PC-3 (cell line): Measurements from ENCODE around the gene TRDMT1. TPM values are rescaled to one million over a fixed set of nuclear protein-coding genes. Genes with fewer than 3 reads are reported as not detected.

Experiments used
- ATAC-seq: fragments of 200-7000 bp; cut with Tn5 transposase; 2 replicates; pipeline ENCODE4 v1.9.1; 2020; ENCODE audit warnings: mild to moderate bottlenecking, moderate library complexity
- BruUV-seq: library from RNA; stranded (reverse); fragments of 400-500 nt; replicated peaks from 2 replicates; lab custom pipeline; 2021; lab: Mats Ljungman, UMichigan
- CTCF ChIA-PET: fragments of 300-600 bp; sonication (Branson Sonifier 250); formaldehyde crosslinking; loops from one replicate; lab custom pipeline; 2022; ENCODE audit warnings: antibody characterized with exemption; lab: Charles Lee
- POLR2A ChIA-PET: fragments of 300-600 bp; sonication (Branson Sonifier 250); formaldehyde crosslinking; loops from one replicate; lab custom pipeline; 2022; ENCODE audit warnings: antibody characterized with exemption; ENCODE audit not compliant: unreplicated experiment; lab: Charles Lee
- DNase-seq: peaks from one replicate; pipeline ENCODE4 v3.0.0-alpha.2; 2015
- H2AFZ ChIP-seq: fragments of 300-600 bp; sonication (generic); 2 replicates; pipeline ENCODE4 v1.6.0; 2016; ENCODE audit warnings: antibody characterized with exemption, low read length
- H3F3A ChIP-seq: fragments of 300-600 bp; sonication (generic); one replicate; pipeline ENCODE4 v1.6.0; 2017; ENCODE audit warnings: antibody characterized with exemption, low read length, control low read depth, mild to moderate bottlenecking; ENCODE audit not compliant: unreplicated experiment
- H3K27ac ChIP-seq: fragments of 300-600 bp; sonication (generic); 2 replicates; pipeline ENCODE4 v1.5.1; 2016; ENCODE audit warnings: mild to moderate bottlenecking, low read length
- H3K27me3 ChIP-seq: fragments of 300-600 bp; sonication (generic); 2 replicates; pipeline ENCODE4 v1.6.1; 2016; ENCODE audit warnings: low read length, mixed read lengths
- H3K36me3 ChIP-seq: fragments of 300-600 bp; sonication (generic); 2 replicates; pipeline ENCODE4 v1.6.1; 2016; ENCODE audit warnings: low read depth, mixed run types, low read length, mixed read lengths
- H3K4me1 ChIP-seq: fragments of 300-600 bp; sonication (generic); 2 replicates; pipeline ENCODE4 v1.5.1; 2016; ENCODE audit warnings: low read length; ENCODE audit not compliant: insufficient read depth
- H3K4me2 ChIP-seq: fragments of 300-600 bp; sonication (generic); 2 replicates; pipeline ENCODE4 v1.6.0; 2016; ENCODE audit warnings: low read length
- H3K4me3 ChIP-seq: fragments of 300-600 bp; sonication (generic); 2 replicates; pipeline ENCODE4 v1.5.1; 2016; ENCODE audit warnings: mild to moderate bottlenecking, low read length, mixed read lengths
- H3K79me2 ChIP-seq: fragments of 300-600 bp; sonication (generic); 2 replicates; pipeline ENCODE4 v1.6.1; 2017; ENCODE audit warnings: low read length, mixed read lengths
- H3K9ac ChIP-seq: fragments of 300-600 bp; sonication (generic); 2 replicates; pipeline ENCODE4 v1.6.0; 2016; ENCODE audit warnings: mild to moderate bottlenecking, low read length
- H3K9me2 ChIP-seq: fragments of 300-600 bp; sonication (generic); replicated peaks from 2 replicates; pipeline ENCODE4 v1.6.1; 2016; ENCODE audit warnings: mixed run types, low read length, mixed read lengths
- H3K9me3 ChIP-seq: fragments of 300-600 bp; sonication (generic); 2 replicates; pipeline ENCODE4 v1.6.1; 2016; ENCODE audit warnings: low read length, mixed read lengths
- H4K20me1 ChIP-seq: fragments of 300-600 bp; sonication (generic); 2 replicates; pipeline ENCODE4 v1.6.1; 2016; ENCODE audit warnings: low read length, mixed read lengths
- CTCF ChIP-seq: fragments of 300-600 bp; sonication (generic); conservative IDR thresholded peaks from 2 replicates; pipeline ENCODE4 v1.5.1; 2017; ENCODE audit warnings: antibody characterized with exemption, low read depth, mild to moderate bottlenecking, low read length
- EZH2 ChIP-seq: fragments of 300-600 bp; sonication (generic); IDR thresholded peaks from one replicate; pipeline ENCODE4 v1.6.1; 2017; ENCODE audit warnings: antibody characterized with exemption, mild to moderate bottlenecking, low read length; ENCODE audit not compliant: unreplicated experiment
- EZH2phosphoT487 ChIP-seq: fragments of 300-600 bp; sonication (generic); IDR thresholded peaks from 2 replicates; pipeline ENCODE4 v1.6.1; 2018; ENCODE audit warnings: mild to moderate bottlenecking, antibody characterized with exemption, low read length, borderline replicate concordance
- intact Hi-C: fragments of 100-400 bp; cut with micrococcal nuclease; formaldehyde crosslinking; loops from 2 replicates; pipeline ENCODE4 v1.9.0; 2023
- total RNA-seq: library from RNA; depleted of rRNA; stranded (reverse); fragments of >200 nt; gene quantifications from 2 replicates; pipeline ENCODE4 v1.2.3, GENCODE V29; 2014

TRDMT1 gene
- total RNA-seq, 1 experiment from 2014 or later = 2.0 TPM

- no peaks in the 10 kb centered on the region for H3K36me3 ChIP-seq
- no peaks in the 10 kb centered on the region for H3K79me2 ChIP-seq
- H3K4me1 ChIP-seq = peaks cover 18% of the 10 kb centered on the region
- CTCF ChIA-PET = no interaction called here
- no peaks in the 10 kb centered on the region for H3K9me2 ChIP-seq
- no peaks in the 10 kb centered on the region for H3K9me3 ChIP-seq
- no peak overlapping the region for H3K4me3 ChIP-seq
- BruUV-seq = no TSS peak
- no peak for DNase-seq
- no peak overlapping the region for H2AFZ ChIP-seq
- TF ChIP-seq EZH2 (no peak), EZH2phosphoT487 (no peak), CTCF (no peak)
- no peak overlapping the region for H3K9ac ChIP-seq
- no peak for ATAC-seq
- intact Hi-C loops = no loop called here
- POLR2A ChIA-PET = no interaction called here
- H3K27me3 ChIP-seq = no peaks in the 10 kb centered on the region
- H3K4me2 ChIP-seq = no peak overlapping the region
- H3K27ac ChIP-seq = no peak overlapping the region
- H4K20me1 ChIP-seq = no peaks in the 10 kb centered on the region
- no peaks in the 10 kb centered on the region for H3F3A ChIP-seq
These were observed 20.9 kb upstream of the TRDMT1 start for GRCh38 chr10:17222329-17222728.

- no TSS peak for BruUV-seq
- Histone ChIP-seq H3K27me3 (no peaks in the 10 kb centered on the region), H4K20me1 (no peaks in the 10 kb centered on the region), H3K9me2 (no peaks in the 10 kb centered on the region), H3K4me2 (peak overlapping the region; percentile 10; the same call in 1 of the 2 replicates), H3K9me3 (no peaks in the 10 kb centered on the region), H3K4me1 (peaks cover 26% of the 10 kb centered on the region), H3K9ac (no peak overlapping the region), H3K79me2 (no peaks in the 10 kb centered on the region), H3K4me3 (no peak overlapping the region), H3K27ac (no peak overlapping the region), H3K36me3 (no peaks in the 10 kb centered on the region), H3F3A (peaks cover 3% of the 10 kb centered on the region), H2AFZ (no peak overlapping the region)
- intact Hi-C loops = no loop called here
- ChIA-PET CTCF (interaction anchor here (0.6 kb wide), 1 partner anchor 156 kb away, joined by 3 read pairs; no protein-coding TSS in a partner anchor), POLR2A (no interaction called here)
- no peak for ATAC-seq
- peak; percentile 50 for DNase-seq
- TF ChIP-seq EZH2phosphoT487 (no peak), CTCF (no peak)
These were observed 19.2 kb upstream of the TRDMT1 start for GRCh38 chr10:17220652-17221100.

- no peak for DNase-seq
- Histone ChIP-seq H3K9me3 (no peaks in the 10 kb centered on the region), H3K4me2 (no peak overlapping the region), H4K20me1 (no peaks in the 10 kb centered on the region), H3K27me3 (no peaks in the 10 kb centered on the region), H3K4me3 (no peak overlapping the region), H2AFZ (no peak overlapping the region), H3K36me3 (no peaks in the 10 kb centered on the region), H3F3A (peaks cover 9% of the 10 kb centered on the region), H3K9ac (no peak overlapping the region), H3K4me1 (peaks cover 41% of the 10 kb centered on the region), H3K9me2 (no peaks in the 10 kb centered on the region), H3K27ac (no peak overlapping the region), H3K79me2 (no peaks in the 10 kb centered on the region)
- CTCF ChIA-PET = no interaction called here
- BruUV-seq = no TSS peak
- no peak for ATAC-seq
- POLR2A ChIA-PET = no interaction called here
- TF ChIP-seq EZH2 = no peak
- intact Hi-C loops = no loop called here
These were observed 17.6 kb upstream of the TRDMT1 start for GRCh38 chr10:17219024-17219423.
